CD14-positive monocyte (primary cell): ENCODE measurements around the gene PKDREJ. TPM values are rescaled to one million over a fixed set of nuclear protein-coding genes. Genes with fewer than 3 reads are reported as not detected.

Experiments used
- DNase-seq, 3 donors: peaks; one replicate each; pipeline ENCODE4 v3.0.0-alpha.2; 2011 to 2022
- H2AFZ ChIP-seq: 2 replicates; pipeline ENCODE4 v1.6.0; 2012; ENCODE audit warnings: mild to moderate bottlenecking, low read depth, low read length, inconsistent platforms; ENCODE audit not compliant: insufficient read depth, poor library complexity, severe bottlenecking
- H3K27ac ChIP-seq, 2 donors: 1 replicate in 1 of 2; 2 replicates in 1 of 2; pipeline ENCODE4 v1.5.1; 2012 to 2013; ENCODE audit warnings: low read length in 2 of 2, control low read depth in 1 of 2, inconsistent platforms in 1 of 2, low read depth in 1 of 2, mild to moderate bottlenecking in 1 of 2
- H3K27me3 ChIP-seq, 2 donors: one replicate each; pipeline versions ENCODE4 v1.6.0 to v1.6.1; 2011 to 2013; ENCODE audit warnings: low read length in 2 of 2; ENCODE audit not compliant: control insufficient read depth in 2 of 2, insufficient read depth in 2 of 2
- H3K36me3 ChIP-seq, 2 donors: replicated peaks in 1 of 2; 1 replicate in 1 of 2; 2 replicates in 1 of 2; pipeline versions ENCODE4 v1.5.1 to v1.6.1; 2012 to 2013; ENCODE audit warnings: low read length in 2 of 2, control low read depth in 1 of 2, inconsistent platforms in 1 of 2, mild to moderate bottlenecking in 1 of 2; ENCODE audit not compliant: insufficient read depth in 2 of 2, control insufficient read depth in 1 of 2
- H3K4me1 ChIP-seq, 2 donors: 1 replicate in 1 of 2; 2 replicates in 1 of 2; pipeline versions ENCODE4 v1.5.1 to v1.6.1; 2012 to 2013; ENCODE audit warnings: low read length in 2 of 2, control low read depth in 1 of 2, inconsistent platforms in 1 of 2, mild to moderate bottlenecking in 1 of 2, moderate library complexity in 1 of 2; ENCODE audit not compliant: insufficient read depth in 2 of 2, control insufficient read depth in 1 of 2
- H3K4me2 ChIP-seq: replicated peaks from 2 replicates; pipeline ENCODE3; 2012; ENCODE audit warnings: low read length, moderate library complexity, mild to moderate bottlenecking; ENCODE audit not compliant: poor library complexity, severe bottlenecking; ENCODE audit errors: extremely low read depth
- H3K4me3 ChIP-seq, 3 experiments: fragments of 200-600 bp in 1 of 3; sonication (generic) in 1 of 3; replicated peaks in 1 of 3; 1 replicate in 2 of 3; 2 replicates in 1 of 3; pipeline ENCODE4 v1.5.1; 2011 to 2013; ENCODE audit warnings: low read length in 3 of 3, mild to moderate bottlenecking in 3 of 3, control low read depth in 2 of 3, low read depth in 2 of 3, inconsistent platforms in 1 of 3, moderate library complexity in 1 of 3
- H3K79me2 ChIP-seq: 2 replicates; pipeline ENCODE4 v1.6.0; 2012; ENCODE audit warnings: mild to moderate bottlenecking, control low read depth, inconsistent platforms, low read length, moderate library complexity; ENCODE audit not compliant: insufficient read depth
- H3K9ac ChIP-seq: 2 replicates; pipeline ENCODE4 v1.6.0; 2017; ENCODE audit warnings: low read length, mild to moderate bottlenecking; ENCODE audit not compliant: insufficient read depth, poor library complexity, severe bottlenecking
- H3K9me3 ChIP-seq, 2 donors: replicated peaks in 1 of 2; 1 replicate in 1 of 2; 2 replicates in 1 of 2; pipeline versions ENCODE4 v1.5.1 to v1.6.1; 2012 to 2013; ENCODE audit warnings: low read length in 2 of 2, control low read depth in 1 of 2; ENCODE audit not compliant: control insufficient read depth in 1 of 2, insufficient read depth in 1 of 2
- H4K20me1 ChIP-seq: 2 replicates; pipeline ENCODE4 v1.6.0; 2012; ENCODE audit warnings: mild to moderate bottlenecking, low read length, control low read depth, moderate library complexity; ENCODE audit not compliant: insufficient read depth
- H3K27ac Mint-ChIP-seq, 7 donors: one replicate each; pipeline ENCODE4 v1.8.0; 2020; ENCODE audit warnings: mild to moderate bottlenecking in 7 of 7, mixed read lengths in 7 of 7, moderate library complexity in 6 of 7, inconsistent platforms in 2 of 7
- H3K27me3 Mint-ChIP-seq, 3 donors: one replicate each; pipeline ENCODE4 v1.8.0; 2021 to 2022; ENCODE audit warnings: low read depth in 3 of 3, mild to moderate bottlenecking in 3 of 3, mixed read lengths in 3 of 3, moderate library complexity in 3 of 3, inconsistent platforms in 1 of 3
- H3K36me3 Mint-ChIP-seq, 2 donors: one replicate each; pipeline ENCODE4 v1.8.0; 2020; ENCODE audit warnings: mixed read lengths in 2 of 2, inconsistent platforms in 1 of 2, mild to moderate bottlenecking in 1 of 2
- H3K4me1 Mint-ChIP-seq: one replicate; pipeline ENCODE4 v1.8.0; 2020; ENCODE audit warnings: mild to moderate bottlenecking, mixed read lengths
- H3K4me3 Mint-ChIP-seq, 2 donors: one replicate each; pipeline ENCODE4 v1.8.0; 2020; ENCODE audit warnings: mild to moderate bottlenecking in 2 of 2, mixed read lengths in 2 of 2, moderate library complexity in 1 of 2
- H3K9me3 Mint-ChIP-seq, 7 donors: one replicate each; pipeline ENCODE4 v1.8.0; 2020 to 2022; ENCODE audit warnings: mixed read lengths in 7 of 7, mild to moderate bottlenecking in 6 of 7, moderate library complexity in 6 of 7, inconsistent platforms in 2 of 7
- WGBS: methylation state at CpG from one replicate; pipeline ENCODE4 v1.1.5; 2013; ENCODE audit warnings: missing lambda C conversion rate; ENCODE audit not compliant: insufficient coverage; 5-methylcytosine and 5-hydroxymethylcytosine counted together
- intact Hi-C, 2 donors: fragments of 100-400 bp; cut with micrococcal nuclease; formaldehyde crosslinking; loops; one replicate each; pipeline versions ENCODE4 v1.15.0 to v1.15.1; 2023
- polyA plus RNA-seq, 3 donors: library from polyadenylated mRNA; depleted of rRNA in 1 of 3; unstranded in 2 of 3; stranded (reverse) in 1 of 3; fragments of 300-500 nt in 2 of 3; fragments of >200 nt in 1 of 3; fragmentation: Illumina TruSeq in 2 of 3; gene quantifications; 1 replicate in 2 of 3; 2 replicates in 1 of 3; pipeline ENCODE4 v1.2.3, GENCODE V29; 2012 to 2021
- TF ChIP-seq, protein P1 (sequence below): fragments of 200-600 bp; IDR thresholded peaks from one replicate; pipeline ENCODE4 v1.8.0; 2022; ENCODE audit warnings: antibody characterized with exemption, mild to moderate bottlenecking

The PKDREJ gene
- polyA plus RNA-seq, 3 donors, result not detected

- no peaks in the 10 kb centered on the region for H3K79me2 ChIP-seq
- peak; percentile 63 to 69 (median 64) for DNase-seq
- peak overlapping the region; percentile 53 for H3K4me2 ChIP-seq
- H3K9me3 ChIP-seq, result peaks cover 4 to 11% of the 10 kb centered on the region in 2 donors
- H3K4me1 ChIP-seq, result peaks cover 21 to 32% of the 10 kb centered on the region in 2 donors
- H3K36me3 Mint-ChIP-seq, result peaks cover 12 to 21% of the 10 kb centered on the region in 2 donors
- peak overlapping the region; percentile 47 to 56 for H3K4me3 Mint-ChIP-seq
- H3K4me1 Mint-ChIP-seq, result peaks cover 29% of the 10 kb centered on the region
- H3K9ac ChIP-seq, result peak overlapping the region; percentile 7
- H3K27ac Mint-ChIP-seq, result no peak overlapping the region
- intact Hi-C loops, result no loop called here
- TF ChIP-seq, protein P1, sequence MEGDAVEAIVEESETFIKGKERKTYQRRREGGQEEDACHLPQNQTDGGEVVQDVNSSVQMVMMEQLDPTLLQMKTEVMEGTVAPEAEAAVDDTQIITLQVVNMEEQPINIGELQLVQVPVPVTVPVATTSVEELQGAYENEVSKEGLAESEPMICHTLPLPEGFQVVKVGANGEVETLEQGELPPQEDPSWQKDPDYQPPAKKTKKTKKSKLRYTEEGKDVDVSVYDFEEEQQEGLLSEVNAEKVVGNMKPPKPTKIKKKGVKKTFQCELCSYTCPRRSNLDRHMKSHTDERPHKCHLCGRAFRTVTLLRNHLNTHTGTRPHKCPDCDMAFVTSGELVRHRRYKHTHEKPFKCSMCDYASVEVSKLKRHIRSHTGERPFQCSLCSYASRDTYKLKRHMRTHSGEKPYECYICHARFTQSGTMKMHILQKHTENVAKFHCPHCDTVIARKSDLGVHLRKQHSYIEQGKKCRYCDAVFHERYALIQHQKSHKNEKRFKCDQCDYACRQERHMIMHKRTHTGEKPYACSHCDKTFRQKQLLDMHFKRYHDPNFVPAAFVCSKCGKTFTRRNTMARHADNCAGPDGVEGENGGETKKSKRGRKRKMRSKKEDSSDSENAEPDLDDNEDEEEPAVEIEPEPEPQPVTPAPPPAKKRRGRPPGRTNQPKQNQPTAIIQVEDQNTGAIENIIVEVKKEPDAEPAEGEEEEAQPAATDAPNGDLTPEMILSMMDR, result no peak
- H4K20me1 ChIP-seq, result no peaks in the 10 kb centered on the region
- 11% methylated on average over 109 of the region's 109 CpGs for WGBS
- H3K27me3 ChIP-seq, result peaks cover 5 to 27% of the 10 kb centered on the region in 2 donors
- peak overlapping the region; percentile 39 for H2AFZ ChIP-seq
- H3K9me3 Mint-ChIP-seq, result peaks cover 14 to 35% (median 23%) of the 10 kb centered on the region in 7 donors
- H3K27me3 Mint-ChIP-seq, result peaks cover 31 to 37% (median 31%) of the 10 kb centered on the region in 3 donors
- H3K36me3 ChIP-seq, result no peaks in the 10 kb centered on the region
- peak overlapping the region in 1 of 3 experiments; percentile 40 for H3K4me3 ChIP-seq
- H3K27ac ChIP-seq, result no peak overlapping the region
These were observed 511 bp downstream of the PKDREJ start for GRCh38 chr22:46262449-46263215.

- 88% methylated on average over 5 of the region's 6 CpGs for WGBS
- no peak overlapping the region for H3K9ac ChIP-seq
- H2AFZ ChIP-seq, result no peak overlapping the region
- H3K27ac ChIP-seq, result no peak overlapping the region
- H3K9me3 ChIP-seq, result peaks cover 4 to 11% of the 10 kb centered on the region in 2 donors
- no peaks in the 10 kb centered on the region for H4K20me1 ChIP-seq
- peaks cover 17 to 24% of the 10 kb centered on the region in 2 donors for H3K4me1 ChIP-seq
- peaks cover 5 to 27% of the 10 kb centered on the region in 2 donors for H3K27me3 ChIP-seq
- H3K79me2 ChIP-seq, result no peaks in the 10 kb centered on the region
- peaks cover 12 to 21% of the 10 kb centered on the region in 2 donors for H3K36me3 Mint-ChIP-seq
- H3K4me1 Mint-ChIP-seq, result peaks cover 22% of the 10 kb centered on the region
- H3K27me3 Mint-ChIP-seq, result peaks cover 25 to 33% (median 32%) of the 10 kb centered on the region in 3 donors
- H3K27ac Mint-ChIP-seq, result peak overlapping the region in 1 of 7 donors; percentile 61
- H3K36me3 ChIP-seq, result no peaks in the 10 kb centered on the region
- intact Hi-C loops, result no loop called here
- no peak overlapping the region for H3K4me3 Mint-ChIP-seq
- no peak overlapping the region for H3K4me2 ChIP-seq
- H3K9me3 Mint-ChIP-seq, result peaks cover 8 to 28% (median 17%) of the 10 kb centered on the region in 7 donors
- TF ChIP-seq, protein P1, result no peak
- H3K4me3 ChIP-seq, result no peak overlapping the region
- DNase-seq, result no peak
These were observed 3.1 kb downstream of the PKDREJ start for GRCh38 chr22:46260038-46260437.
